ENCODE results near the gene SCAPER. TPM values are rescaled to one million over a fixed set of nuclear protein-coding genes. Genes with fewer than 3 reads are reported as not detected.

The SCAPER gene
- total and polyA plus RNA-seq, 10 of the 15 experiments (the other 5 are each of a cell fraction or from before 2014, with no cell fraction given) = 1.0 to 7.7 (median 3.9) TPM

DNA sequence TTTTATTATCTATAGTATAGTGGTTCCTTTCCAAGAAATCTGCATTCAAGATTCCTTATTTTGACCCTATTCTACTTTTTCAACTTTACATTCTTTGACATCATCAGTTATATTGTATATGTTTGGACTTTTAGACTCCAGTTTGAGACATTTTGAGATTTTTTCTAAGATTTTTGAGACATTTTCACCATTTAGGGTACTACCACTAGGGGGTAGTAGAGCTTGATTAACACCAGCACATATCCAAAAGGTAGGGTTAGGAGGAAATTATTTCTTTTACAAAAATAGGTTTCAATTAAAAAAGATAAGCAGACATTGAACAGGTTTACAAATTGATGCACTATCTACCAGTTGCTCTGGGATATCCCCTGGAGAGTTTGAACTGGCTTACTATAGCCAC lies 262.5 kb downstream of the SCAPER start:
- ChIA-PET CTCF (interaction anchor here (0.6 to 3.2 kb wide), 7 partner anchors 17 to 503 kb away, joined by 3 to 26 read pairs (median 4); no protein-coding TSS in a partner anchor), SMC1A (ENCODE audit: uncharacterized antibody, unreplicated experiment) (interaction anchor here (1.1 to 2.0 kb wide), 4 partner anchors 12 to 223 kb away, joined by 3 to 9 read pairs (median 3); no protein-coding TSS in a partner anchor), POLR2A (no interaction called here), RAD21 (ENCODE audit: unreplicated experiment) (interaction anchor here (1.3 to 2.3 kb wide), 3 partner anchors 18 to 224 kb away, joined by 4 to 12 read pairs (median 8); no protein-coding TSS in a partner anchor)
- in situ Hi-C loops (cut with MboI) = no loop called here
- no peak overlapping the region for H3K27ac ChIP-seq (ENCODE audit: control insufficient read depth, insufficient read depth)
- ATAC-seq = no peak
- H4K20me1 ChIP-seq (ENCODE audit: control insufficient read depth, insufficient read depth) = no peaks in the 10 kb centered on the region
- no peak overlapping the region for H3K4me3 ChIP-seq
- no peak overlapping the region for H3K4me2 ChIP-seq (ENCODE audit: control insufficient read depth, insufficient read depth)
- DNase-seq (ENCODE audit: low read depth, low spot score) = no peak
- no peaks in the 10 kb centered on the region for H3K27me3 ChIP-seq (replicated peaks in 1 of 2; ENCODE audit: control insufficient read depth in 2 of 2, insufficient read depth in 2 of 2, low read length in 1 of 2)
- no peak overlapping the region for H3K9ac ChIP-seq (ENCODE audit: control insufficient read depth, insufficient read depth, low read length)
- no TSS peak for BruUV-seq (replicated peaks)
- H3K4me1 ChIP-seq (ENCODE audit: control insufficient read depth, insufficient read depth, low read length) = no peaks in the 10 kb centered on the region
- H3K79me2 ChIP-seq (ENCODE audit: control insufficient read depth, insufficient read depth, low read length) = no peaks in the 10 kb centered on the region
- H2AFZ ChIP-seq (ENCODE audit: control insufficient read depth, low read depth, low read length) = no peak overlapping the region
- no peaks in the 10 kb centered on the region for H3K36me3 ChIP-seq (ENCODE audit: control insufficient read depth in 2 of 2, insufficient read depth in 2 of 2, low read length in 1 of 2)
- intact Hi-C loops (cut with micrococcal nuclease; ENCODE audit: unreplicated experiment) = loop anchor here (5.0 kb wide), 1 partner anchor 200 kb away; no protein-coding TSS in a partner anchor
- TF ChIP-seq HCFC1 (IDR thresholded peaks at IDR 0.05; ENCODE audit: low read length) (no peak), SMC3 (IDR thresholded peaks at IDR 0.05; ENCODE audit: borderline replicate concordance, low read length) (peak; percentile 31; the same call in 1 of the 2 replicates), SREBF1 (IDR thresholded peaks at IDR 0.05; ENCODE audit: low read length) (no peak), FOXM1 (IDR thresholded peaks at IDR 0.05; ENCODE audit: low read depth, low read length) (no peak), KAT2A (conservative IDR thresholded peaks at IDR 0.05; ENCODE audit: control insufficient read depth, low read depth, low read length) (no peak), RAD21 (IDR thresholded peaks at IDR 0.05; ENCODE audit: insufficient read depth, low read depth, low read length) (peak; percentile 36; the same call in 1 of the 2 replicates), SUZ12 (IDR thresholded peaks at IDR 0.05; ENCODE audit: unreplicated experiment) (no peak)
- TF ChIP-seq, protein P1, sequence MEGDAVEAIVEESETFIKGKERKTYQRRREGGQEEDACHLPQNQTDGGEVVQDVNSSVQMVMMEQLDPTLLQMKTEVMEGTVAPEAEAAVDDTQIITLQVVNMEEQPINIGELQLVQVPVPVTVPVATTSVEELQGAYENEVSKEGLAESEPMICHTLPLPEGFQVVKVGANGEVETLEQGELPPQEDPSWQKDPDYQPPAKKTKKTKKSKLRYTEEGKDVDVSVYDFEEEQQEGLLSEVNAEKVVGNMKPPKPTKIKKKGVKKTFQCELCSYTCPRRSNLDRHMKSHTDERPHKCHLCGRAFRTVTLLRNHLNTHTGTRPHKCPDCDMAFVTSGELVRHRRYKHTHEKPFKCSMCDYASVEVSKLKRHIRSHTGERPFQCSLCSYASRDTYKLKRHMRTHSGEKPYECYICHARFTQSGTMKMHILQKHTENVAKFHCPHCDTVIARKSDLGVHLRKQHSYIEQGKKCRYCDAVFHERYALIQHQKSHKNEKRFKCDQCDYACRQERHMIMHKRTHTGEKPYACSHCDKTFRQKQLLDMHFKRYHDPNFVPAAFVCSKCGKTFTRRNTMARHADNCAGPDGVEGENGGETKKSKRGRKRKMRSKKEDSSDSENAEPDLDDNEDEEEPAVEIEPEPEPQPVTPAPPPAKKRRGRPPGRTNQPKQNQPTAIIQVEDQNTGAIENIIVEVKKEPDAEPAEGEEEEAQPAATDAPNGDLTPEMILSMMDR (IDR thresholded peaks at IDR 0.05 in 2 of 3, conservative IDR thresholded peaks at IDR 0.05 in 1 of 3; ENCODE audit: control insufficient read depth in 2 of 3, extremely low read depth in 1 of 3, insufficient read depth in 1 of 3, low read depth in 3 of 3, low read length in 3 of 3) = peak; percentile 19 to 39 (median 23); a peak in 3 of 6 replicates
- no peak for FAIRE-seq
- H3K9me3 ChIP-seq (replicated peaks; ENCODE audit: control insufficient read depth, insufficient read depth, low read length) = no peaks in the 10 kb centered on the region; the same call in 1 of the 3 replicates

Data from GM12878 (cell line).